Muscle layer of duodenum (tissue), 2 donors: Measurements from ENCODE around the gene NPPB.

Source experiments
- H3K27ac ChIP-seq: one replicate; pipeline ENCODE4 v1.7.0; 2013; ENCODE audit warnings: mild to moderate bottlenecking, low read length
- H3K27me3 ChIP-seq: one replicate; pipeline ENCODE4 v1.7.0; 2013; ENCODE audit warnings: low read depth, mild to moderate bottlenecking, control low read depth, low read length
- H3K36me3 ChIP-seq, 2 donors: one replicate each; pipeline ENCODE4 v1.7.0; 2013; ENCODE audit warnings: low read length in 2 of 2, control low read depth in 1 of 2, mild to moderate bottlenecking in 1 of 2; ENCODE audit not compliant: insufficient read depth in 2 of 2, control insufficient read depth in 1 of 2
- H3K4me1 ChIP-seq, 2 donors: one replicate each; pipeline ENCODE4 v1.7.0; 2013; ENCODE audit warnings: low read length in 2 of 2, mild to moderate bottlenecking in 2 of 2, control low read depth in 1 of 2, moderate library complexity in 1 of 2; ENCODE audit not compliant: insufficient read depth in 2 of 2, control insufficient read depth in 1 of 2
- H3K4me3 ChIP-seq, 2 donors: one replicate each; pipeline ENCODE4 v1.7.0; 2013; ENCODE audit warnings: low read length in 2 of 2, low read depth in 1 of 2, mild to moderate bottlenecking in 1 of 2
- H3K9me3 ChIP-seq, 2 donors: one replicate each; pipeline ENCODE4 v1.7.0; 2013; ENCODE audit warnings: low read length in 2 of 2, control low read depth in 1 of 2, mild to moderate bottlenecking in 1 of 2; ENCODE audit not compliant: control insufficient read depth in 1 of 2
- donor health status: healthy.

NPPB gene

GRCh38 chr1:11869104-11869503, 10.4 kb upstream of the NPPB start:
- H3K4me1 ChIP-seq, result no peaks in the 10 kb centered on the region

GRCh38 chr1:11868331-11868980, 9.7 kb upstream of the NPPB start:
- Histone ChIP-seq H3K9me3 (no peaks in the 10 kb centered on the region), H3K27ac (no peak overlapping the region), H3K4me3 (no peak overlapping the region), H3K27me3 (no peaks in the 10 kb centered on the region), H3K4me1 (no peaks in the 10 kb centered on the region), H3K36me3 (no peaks in the 10 kb centered on the region)

More at GRCh38 chr1:11869104-11869503, 10.4 kb upstream of the NPPB start:
- Histone ChIP-seq H3K9me3 (no peaks in the 10 kb centered on the region), H3K27ac (no peak overlapping the region), H3K36me3 (no peaks in the 10 kb centered on the region), H3K27me3 (no peaks in the 10 kb centered on the region), H3K4me3 (no peak overlapping the region)

GRCh38 chr1:11862890-11863289, 4.1 kb upstream of the NPPB start:
- Histone ChIP-seq H3K4me3 (no peak overlapping the region), H3K9me3 (no peaks in the 10 kb centered on the region), H3K36me3 (no peaks in the 10 kb centered on the region), H3K4me1 (peaks cover 0 to 5% of the 10 kb centered on the region in 2 donors), H3K27me3 (peaks cover 19% of the 10 kb centered on the region), H3K27ac (no peak overlapping the region)

GRCh38 chr1:11860587-11860986, 1.8 kb upstream of the NPPB start:
- Histone ChIP-seq H3K4me3 (no peak overlapping the region), H3K27ac (no peak overlapping the region), H3K36me3 (no peaks in the 10 kb centered on the region), H3K4me1 (peaks cover 0 to 5% of the 10 kb centered on the region in 2 donors), H3K27me3 (peaks cover 27% of the 10 kb centered on the region), H3K9me3 (no peaks in the 10 kb centered on the region)

- H3K9me3 ChIP-seq, result no peaks in the 10 kb centered on the region
- peaks cover 27% of the 10 kb centered on the region for H3K27me3 ChIP-seq
- H3K27ac ChIP-seq, result no peak overlapping the region
- peaks cover 0 to 5% of the 10 kb centered on the region in 2 donors for H3K4me1 ChIP-seq
- no peaks in the 10 kb centered on the region for H3K36me3 ChIP-seq
- H3K4me3 ChIP-seq, result no peak overlapping the region
Measured at GRCh38 chr1:11860083-11860482, 1.3 kb upstream of the NPPB start.

- Histone ChIP-seq H3K4me3 (no peak overlapping the region), H3K9me3 (no peaks in the 10 kb centered on the region), H3K4me1 (peaks cover 0 to 5% of the 10 kb centered on the region in 2 donors), H3K27me3 (peaks cover 27% of the 10 kb centered on the region), H3K36me3 (no peaks in the 10 kb centered on the region), H3K27ac (no peak overlapping the region)
Measured at GRCh38 chr1:11858968-11859871, 475 bp upstream of the NPPB start.

GRCh38 chr1:11858158-11858557, 587 bp downstream of the NPPB start:
- Histone ChIP-seq H3K27me3 (peaks cover 27% of the 10 kb centered on the region), H3K27ac (no peak overlapping the region), H3K36me3 (no peaks in the 10 kb centered on the region), H3K9me3 (no peaks in the 10 kb centered on the region), H3K4me3 (no peak overlapping the region), H3K4me1 (peaks cover 0 to 5% of the 10 kb centered on the region in 2 donors)

GRCh38 chr1:11857164-11857851, 1.4 kb downstream of the NPPB start:
- no peaks in the 10 kb centered on the region for H3K9me3 ChIP-seq
- H3K27me3 ChIP-seq, result peaks cover 24% of the 10 kb centered on the region
- no peak overlapping the region for H3K4me3 ChIP-seq
- H3K27ac ChIP-seq, result no peak overlapping the region
- no peaks in the 10 kb centered on the region for H3K36me3 ChIP-seq
- H3K4me1 ChIP-seq, result peaks cover 0 to 5% of the 10 kb centered on the region in 2 donors

- Histone ChIP-seq H3K27me3 (peaks cover 24% of the 10 kb centered on the region), H3K27ac (no peak overlapping the region), H3K9me3 (no peaks in the 10 kb centered on the region), H3K4me3 (no peak overlapping the region), H3K4me1 (peaks cover 0 to 5% of the 10 kb centered on the region in 2 donors), H3K36me3 (no peaks in the 10 kb centered on the region)
Measured at GRCh38 chr1:11856698-11857097, 2.0 kb downstream of the NPPB start.

GRCh38 chr1:11855430-11855829, 3.3 kb downstream of the NPPB start:
- Histone ChIP-seq H3K27ac (no peak overlapping the region), H3K27me3 (peaks cover 22% of the 10 kb centered on the region), H3K4me3 (no peak overlapping the region), H3K4me1 (peaks cover 0 to 5% of the 10 kb centered on the region in 2 donors), H3K36me3 (no peaks in the 10 kb centered on the region), H3K9me3 (no peaks in the 10 kb centered on the region)

GRCh38 chr1:11854519-11854918, 4.2 kb downstream of the NPPB start:
- Histone ChIP-seq H3K4me3 (no peak overlapping the region), H3K27ac (no peak overlapping the region)

More at GRCh38 chr1:11854519-11854918, 4.2 kb downstream of the NPPB start:
- H3K9me3 ChIP-seq, result no peaks in the 10 kb centered on the region
- peaks cover 0 to 5% of the 10 kb centered on the region in 2 donors for H3K4me1 ChIP-seq
- H3K36me3 ChIP-seq, result no peaks in the 10 kb centered on the region
- H3K27me3 ChIP-seq, result peaks cover 14% of the 10 kb centered on the region
